MM.1S (cell line): ENCODE results near the gene CACNA1C.

Source experiments
- EZH2 ChIP-seq: fragments of 300-600 bp; sonication (generic); optimal IDR thresholded peaks from 2 replicates; pipeline ENCODE3; 2017; ENCODE audit warnings: low read depth, mild to moderate bottlenecking, antibody characterized with exemption, low read length, mixed read lengths
- EZH2phosphoT487 ChIP-seq: fragments of 300-600 bp; sonication (generic); IDR thresholded peaks from 2 replicates; pipeline ENCODE4 v1.6.1; 2018; ENCODE audit warnings: antibody characterized with exemption, low read length
- TF ChIP-seq, protein P1 (sequence below): fragments of 300-600 bp; sonication (generic); IDR thresholded peaks from 2 replicates; pipeline ENCODE4 v1.5.1; 2016; ENCODE audit warnings: antibody characterized with exemption, low read length, mixed read lengths

DNA sequence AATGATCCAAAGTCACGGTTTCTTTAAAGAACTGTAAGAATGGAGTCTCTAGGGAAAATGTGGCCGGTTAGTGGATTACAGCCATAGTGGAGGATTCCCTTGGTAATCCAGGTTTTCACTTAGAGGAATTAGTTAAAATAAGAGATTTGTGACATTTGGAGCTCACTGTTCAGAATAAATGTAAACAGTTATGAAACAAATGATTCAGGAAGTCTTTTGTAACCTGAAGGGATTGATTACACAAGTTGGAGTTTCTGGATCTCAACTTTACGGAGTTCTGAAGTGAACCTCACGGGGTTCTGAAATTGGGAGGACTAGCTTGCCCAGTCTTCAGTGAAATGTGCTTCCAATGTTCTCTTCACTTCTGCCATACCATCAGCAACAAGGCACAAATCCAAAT, 507.6 kb downstream of the CACNA1C start:
- TF ChIP-seq EZH2phosphoT487 (no peak), EZH2 (no peak)
- TF ChIP-seq, protein P1, sequence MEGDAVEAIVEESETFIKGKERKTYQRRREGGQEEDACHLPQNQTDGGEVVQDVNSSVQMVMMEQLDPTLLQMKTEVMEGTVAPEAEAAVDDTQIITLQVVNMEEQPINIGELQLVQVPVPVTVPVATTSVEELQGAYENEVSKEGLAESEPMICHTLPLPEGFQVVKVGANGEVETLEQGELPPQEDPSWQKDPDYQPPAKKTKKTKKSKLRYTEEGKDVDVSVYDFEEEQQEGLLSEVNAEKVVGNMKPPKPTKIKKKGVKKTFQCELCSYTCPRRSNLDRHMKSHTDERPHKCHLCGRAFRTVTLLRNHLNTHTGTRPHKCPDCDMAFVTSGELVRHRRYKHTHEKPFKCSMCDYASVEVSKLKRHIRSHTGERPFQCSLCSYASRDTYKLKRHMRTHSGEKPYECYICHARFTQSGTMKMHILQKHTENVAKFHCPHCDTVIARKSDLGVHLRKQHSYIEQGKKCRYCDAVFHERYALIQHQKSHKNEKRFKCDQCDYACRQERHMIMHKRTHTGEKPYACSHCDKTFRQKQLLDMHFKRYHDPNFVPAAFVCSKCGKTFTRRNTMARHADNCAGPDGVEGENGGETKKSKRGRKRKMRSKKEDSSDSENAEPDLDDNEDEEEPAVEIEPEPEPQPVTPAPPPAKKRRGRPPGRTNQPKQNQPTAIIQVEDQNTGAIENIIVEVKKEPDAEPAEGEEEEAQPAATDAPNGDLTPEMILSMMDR, result no peak
